Germinal center (tissue), 1 donor: ENCODE measurements around the gene TWF2.

Source experiments
- DNase-seq: peaks from one replicate; pipeline ENCODE4 v3.0.0; 2012; ENCODE audit warnings: mixed read lengths, low spot score

The TWF2 gene

DNA sequence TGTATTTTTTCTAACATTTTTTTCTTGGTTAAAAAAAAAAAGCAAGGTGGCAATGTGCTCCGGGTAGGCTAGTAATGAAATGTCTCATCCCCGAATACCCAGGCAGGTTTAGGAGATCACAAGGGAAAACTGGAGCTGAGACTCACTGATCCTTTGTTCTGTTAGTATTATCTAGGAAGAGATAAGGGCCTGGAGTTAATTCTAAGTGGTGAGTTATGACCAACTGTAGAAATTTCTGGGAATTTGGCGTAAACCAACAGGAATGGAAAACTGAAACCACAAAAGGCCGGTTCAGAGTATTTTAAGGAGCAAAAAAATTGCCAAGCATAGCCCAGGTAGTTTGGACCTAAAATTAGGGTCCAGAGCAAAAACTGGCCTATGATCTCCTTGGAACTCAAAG is 19.0 kb upstream of the TWF2 start:
- DNase-seq = no peak

DNA sequence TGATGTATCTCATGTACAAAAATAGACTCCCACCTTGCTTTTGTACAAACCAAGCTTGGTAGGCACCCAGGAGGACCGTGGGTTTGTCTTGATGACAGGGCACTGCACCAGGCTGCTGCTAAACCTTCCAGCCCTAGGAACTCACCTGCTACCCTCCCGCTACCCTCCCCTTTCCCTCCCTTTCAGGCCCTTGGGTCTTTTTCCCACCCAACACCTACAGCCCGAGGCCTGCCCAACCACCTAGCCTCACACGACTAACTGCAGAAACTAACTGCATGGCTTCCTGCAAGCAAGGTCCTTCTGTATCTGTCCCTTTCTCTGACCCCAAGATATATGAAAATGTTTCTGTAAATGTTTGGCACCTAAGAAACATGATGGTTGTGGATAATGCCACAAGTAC is 17.7 kb upstream of the TWF2 start:
- no peak for DNase-seq

DNA sequence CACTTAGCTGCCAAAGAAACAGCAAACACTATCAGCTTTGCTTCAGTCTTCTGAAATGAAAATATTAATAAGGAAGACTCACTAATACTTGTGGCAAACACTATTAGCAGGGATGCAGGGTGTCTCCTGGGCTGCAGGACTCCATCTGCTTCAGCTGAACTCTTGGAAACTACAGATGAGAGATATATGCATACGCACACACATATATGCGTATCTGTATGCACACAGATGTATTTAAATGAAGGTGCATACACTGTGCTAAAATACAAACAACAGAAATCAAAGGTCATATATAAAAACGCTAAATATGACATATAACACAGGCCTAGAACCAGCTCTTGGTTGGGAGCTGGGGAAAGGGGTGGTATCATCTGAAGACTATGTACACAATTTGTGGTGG is 17.2 kb upstream of the TWF2 start:
- DNase-seq = no peak

DNA sequence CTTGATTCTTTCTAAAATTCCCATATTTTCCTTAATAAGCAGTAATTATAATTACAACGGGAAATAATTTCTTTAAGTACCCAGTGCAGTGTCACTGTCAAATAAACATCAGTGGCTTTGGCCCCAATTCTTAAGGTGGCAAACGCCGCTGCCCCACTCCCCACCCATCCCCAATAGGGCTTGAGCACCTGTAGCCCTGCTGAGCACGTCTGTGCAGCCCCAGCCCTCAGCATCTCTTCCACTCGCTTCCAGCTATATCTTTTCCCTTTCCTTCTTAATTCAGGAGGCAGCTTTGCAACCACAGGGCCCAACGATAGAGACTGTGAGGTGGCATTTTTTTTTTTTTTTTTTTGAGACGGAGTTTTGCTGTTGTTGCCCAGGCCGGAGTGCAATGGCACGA is 15.7 kb upstream of the TWF2 start:
- no peak for DNase-seq

DNA sequence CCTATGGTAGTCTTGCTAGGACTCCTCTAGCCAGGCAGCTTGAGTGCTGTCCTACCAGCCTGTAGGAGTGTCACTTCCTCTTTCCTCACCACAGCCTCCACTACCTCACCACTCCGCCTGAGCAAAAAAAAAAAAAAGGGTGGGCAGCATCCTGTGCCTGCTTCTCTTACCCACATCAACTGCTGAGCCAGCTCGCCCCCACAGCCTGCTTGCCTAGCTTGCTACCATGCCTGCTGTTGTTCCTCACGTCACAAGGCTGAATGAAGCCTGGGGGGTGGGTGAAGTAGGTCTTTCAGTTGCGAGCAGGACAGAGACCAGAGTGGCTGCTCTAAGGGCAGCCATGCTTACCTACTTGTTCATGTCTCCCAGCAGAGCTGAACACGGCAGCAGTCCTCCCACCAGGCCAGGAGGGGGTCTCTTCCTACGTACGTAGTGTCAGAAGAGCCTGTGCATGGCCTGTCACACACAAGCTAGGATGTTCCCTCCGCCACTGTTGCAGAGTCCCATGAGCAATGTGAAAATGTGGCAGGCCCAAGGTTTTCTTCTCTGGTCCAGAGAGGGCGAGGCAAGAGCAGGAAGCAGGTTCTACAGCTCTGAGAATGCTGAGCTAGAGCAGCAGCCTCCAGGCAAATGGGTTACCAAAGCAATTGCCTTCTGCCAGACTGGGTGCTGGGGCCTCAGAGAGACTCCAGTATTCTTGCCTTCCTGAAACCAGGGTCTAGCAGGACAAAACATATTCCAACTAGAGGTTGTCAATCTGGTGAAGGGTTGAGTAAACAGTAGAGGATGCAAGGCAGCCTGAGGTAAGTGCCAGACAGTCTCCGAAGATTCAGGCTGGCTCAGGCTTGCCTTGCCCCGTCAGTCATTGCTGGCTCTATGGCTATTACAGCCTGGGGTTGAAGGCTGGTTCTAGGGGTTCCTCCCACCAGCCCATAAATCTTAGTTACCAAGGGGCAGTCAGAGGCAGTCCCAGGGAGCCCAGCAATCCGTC is 14.7 kb upstream of the TWF2 start:
- DNase-seq = peak; percentile 91

DNA sequence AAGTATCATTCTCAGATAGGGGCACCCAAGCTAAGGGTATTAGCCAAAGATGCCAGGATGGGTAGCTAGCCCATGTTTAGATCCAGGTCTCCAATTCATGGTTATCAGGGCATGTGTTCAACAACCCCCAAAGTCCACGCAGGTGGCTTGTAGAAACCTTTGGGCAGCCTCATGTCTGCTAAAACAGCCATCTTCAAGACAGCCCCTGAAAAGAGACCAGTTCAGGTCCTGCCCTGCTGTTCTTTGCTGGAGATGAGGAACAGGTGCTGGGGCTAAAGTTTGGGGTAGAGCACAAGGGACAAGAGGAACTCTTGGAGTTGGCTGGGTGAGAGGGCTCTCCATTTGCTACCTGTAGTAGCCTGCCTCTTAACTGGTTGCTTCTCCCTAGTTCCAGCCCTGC is 11.2 kb upstream of the TWF2 start:
- DNase-seq = no peak

GRCh38 chr3:52249683-52250082 is 10.7 kb upstream of the TWF2 start:
- no peak for DNase-seq

DNA sequence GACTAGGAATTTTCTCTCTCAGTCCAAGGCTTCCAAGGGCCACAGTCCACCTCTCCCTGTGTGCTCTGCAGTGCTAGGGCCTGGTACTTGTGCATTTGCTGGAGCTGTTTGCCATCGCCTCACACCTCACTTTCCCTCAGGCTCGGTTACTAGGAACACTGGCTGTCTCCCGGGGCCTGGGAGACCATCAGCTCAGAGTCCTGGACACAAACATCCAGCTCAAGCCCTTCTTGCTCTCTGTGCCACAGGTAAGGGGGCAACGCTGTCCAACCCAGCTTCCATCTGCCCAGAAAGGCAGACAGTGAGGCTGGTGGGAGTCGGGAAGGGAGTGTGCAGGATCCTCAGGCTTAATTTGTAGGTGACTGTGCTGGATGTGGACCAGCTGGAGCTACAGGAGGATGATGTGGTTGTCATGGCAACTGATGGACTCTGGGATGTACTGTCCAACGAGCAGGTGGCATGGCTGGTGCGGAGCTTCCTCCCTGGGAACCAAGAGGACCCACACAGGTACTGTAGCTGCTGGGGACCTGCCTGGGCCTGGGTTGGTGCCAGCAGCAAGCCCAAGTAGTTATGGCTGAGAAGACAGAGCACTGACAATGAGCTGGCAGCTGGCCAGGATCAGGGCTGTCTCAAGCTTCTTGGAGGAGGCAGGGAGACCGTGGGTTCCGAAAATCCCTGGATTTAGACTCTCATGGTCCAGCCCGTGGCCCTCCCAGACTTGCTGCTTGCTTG is 10.0 kb upstream of the TWF2 start:
- no peak for DNase-seq

DNA sequence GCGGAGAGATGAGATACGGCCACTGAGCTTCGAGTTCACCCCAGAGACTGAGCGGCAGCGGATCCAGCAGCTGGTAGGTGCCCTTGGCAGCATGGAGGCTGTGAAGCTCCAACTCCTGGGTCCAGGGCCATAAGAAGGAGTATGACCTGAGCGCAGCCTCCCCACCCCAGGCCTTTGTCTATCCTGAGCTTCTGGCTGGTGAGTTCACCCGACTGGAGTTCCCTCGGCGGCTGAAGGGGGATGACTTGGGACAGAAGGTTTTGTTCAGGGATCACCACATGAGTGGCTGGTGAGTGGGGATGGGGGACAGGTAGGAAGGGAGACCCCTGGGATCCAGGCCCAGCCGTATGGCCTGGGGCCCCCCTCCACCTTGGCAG is 9.2 kb upstream of the TWF2 start:
- DNase-seq = no peak

GRCh38 chr3:52247409-52248164 is 8.6 kb upstream of the TWF2 start:
- no peak for DNase-seq

DNA sequence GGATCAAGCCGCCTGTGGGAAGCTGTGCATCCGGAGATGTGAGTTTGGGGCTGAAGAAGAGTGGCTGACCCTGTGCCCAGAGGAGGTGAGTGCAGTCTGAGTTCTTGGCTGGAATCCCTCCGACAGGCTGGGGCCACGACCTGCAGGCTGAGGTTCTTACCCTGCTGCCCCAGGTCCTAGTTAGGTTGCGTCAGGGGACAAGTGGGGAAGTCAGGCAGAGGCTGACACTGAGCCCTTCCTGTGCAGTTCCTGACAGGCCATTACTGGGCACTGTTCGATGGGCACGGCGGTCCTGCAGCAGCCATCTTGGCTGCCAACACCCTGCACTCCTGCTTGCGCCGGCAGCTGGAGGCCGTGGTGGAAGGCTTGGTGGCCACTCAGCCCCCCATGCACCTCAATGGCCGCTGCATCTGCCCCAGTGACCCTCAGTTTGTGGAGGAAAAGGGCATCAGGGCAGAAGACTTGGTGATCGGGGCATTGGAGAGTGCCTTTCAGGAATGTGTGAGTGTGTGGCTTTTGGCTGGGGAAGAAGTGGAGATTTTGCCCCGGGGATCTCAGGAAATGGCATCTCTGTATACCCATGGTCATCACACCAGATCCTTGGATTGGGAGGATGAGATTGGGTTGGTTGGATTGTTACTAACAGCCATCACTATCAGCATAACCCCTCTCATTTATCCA is 7.9 kb upstream of the TWF2 start:
- DNase-seq = no peak

DNA sequence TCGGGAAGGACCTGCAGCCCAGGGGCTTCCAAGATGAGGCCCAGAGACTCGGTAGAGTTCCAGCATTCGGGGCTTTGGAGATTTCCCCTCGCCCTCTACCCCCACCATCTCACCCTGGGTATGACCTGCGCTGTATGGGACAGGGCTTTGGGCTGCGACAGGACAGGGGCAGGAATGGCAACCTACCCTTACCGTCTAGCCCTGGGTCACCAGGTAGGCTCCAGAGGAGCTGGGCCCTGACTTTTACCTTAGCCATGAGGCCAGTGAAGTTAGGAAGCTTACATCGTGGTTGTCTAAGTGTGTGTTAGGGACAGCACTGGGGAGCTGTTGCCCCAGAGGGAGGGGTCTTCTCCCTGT is 7.3 kb upstream of the TWF2 start:
- no peak for DNase-seq

DNA sequence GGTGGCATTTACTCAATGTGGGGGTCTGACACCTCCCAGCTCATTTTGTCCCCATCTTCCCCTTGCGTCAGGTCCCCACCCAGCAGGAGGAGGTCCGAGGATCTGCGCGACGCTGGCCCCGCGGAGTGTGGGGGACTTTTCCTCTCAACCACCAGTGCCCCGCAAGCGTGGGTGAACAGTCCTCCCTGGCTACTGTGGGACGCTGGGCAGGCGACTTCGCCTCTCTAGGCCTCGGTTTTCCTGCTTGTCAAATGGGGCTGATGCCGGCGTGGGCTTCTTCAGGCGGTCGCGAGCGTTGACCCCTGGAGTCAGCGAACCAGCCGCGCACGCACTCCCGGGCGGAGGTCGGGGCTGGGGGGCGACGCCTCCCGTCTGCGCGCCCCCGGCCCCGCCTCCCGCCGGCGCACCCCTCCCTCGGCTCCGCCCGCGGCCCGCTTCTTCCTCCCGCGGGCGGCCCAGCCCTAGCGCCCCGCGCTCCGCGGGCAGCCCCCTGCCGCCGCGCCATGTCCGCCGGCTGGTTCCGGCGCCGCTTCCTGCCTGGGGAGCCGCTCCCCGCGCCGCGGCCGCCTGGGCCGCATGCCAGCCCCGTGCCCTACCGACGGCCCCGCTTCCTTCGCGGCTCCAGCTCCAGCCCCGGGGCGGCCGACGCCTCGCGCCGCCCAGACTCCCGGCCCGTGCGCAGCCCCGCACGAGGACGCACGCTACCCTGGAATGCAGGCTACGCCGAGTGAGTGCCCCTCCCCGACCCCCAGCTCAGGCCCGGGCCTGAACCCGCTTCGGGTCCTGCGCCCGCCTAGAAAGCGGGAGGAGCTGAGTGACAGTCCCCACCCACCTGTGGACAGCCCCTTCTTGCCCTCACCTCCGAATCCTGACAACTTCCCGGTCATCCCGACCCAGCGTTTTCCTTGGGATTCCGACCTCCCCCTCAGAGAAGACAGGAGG is 6.6 kb upstream of the TWF2 start, which contains the start of gene PPM1M:
TSS of gene PPM1M (plus strand) at position 438 of the 942 bp plus-strand sequence. CDS start at position 504, 66 bp downstream.
- peak; percentile 76 for DNase-seq

DNA sequence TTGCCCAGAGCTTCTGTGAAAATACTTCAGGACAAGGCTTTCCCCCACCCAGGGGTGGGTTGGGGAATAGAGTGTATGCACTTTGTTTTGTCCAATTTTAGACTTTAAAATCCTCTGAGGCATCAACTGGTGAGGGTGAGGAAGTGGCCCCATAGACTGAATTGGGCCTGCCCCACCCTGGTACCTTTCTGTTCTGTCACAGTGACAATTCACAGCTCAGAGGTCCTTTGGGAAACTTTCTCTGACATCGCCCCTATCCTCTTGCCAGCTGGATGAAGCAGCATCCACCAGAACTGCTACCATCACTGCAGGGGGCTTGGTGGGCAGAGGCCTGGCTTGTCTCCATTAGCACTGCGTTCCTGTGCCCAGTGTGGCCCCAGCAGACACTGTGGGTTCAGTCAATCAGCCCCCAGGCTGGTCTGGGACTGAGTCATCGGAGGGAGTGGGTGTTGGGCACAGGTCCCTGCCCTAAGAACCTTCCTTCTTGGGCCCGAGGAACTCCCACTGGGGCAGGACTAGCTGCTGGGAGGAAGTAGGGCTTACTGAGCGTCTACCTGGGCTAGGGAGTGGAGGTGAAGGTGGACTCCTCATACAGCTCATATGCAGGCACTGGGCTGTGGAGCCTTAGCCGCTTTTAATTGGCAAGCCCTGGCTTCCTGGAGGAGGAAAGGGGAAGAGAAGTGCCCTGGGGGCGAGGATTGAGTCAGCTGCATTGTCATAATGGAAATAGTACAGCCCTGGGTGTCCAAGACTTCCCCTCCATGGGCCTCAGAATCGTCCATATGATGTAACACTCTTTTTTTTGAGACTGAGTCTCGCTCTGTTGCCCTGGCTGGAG is 5.1 kb upstream of the TWF2 start:
- peak; percentile 63 for DNase-seq

- no peak for DNase-seq
Measured at GRCh38 chr3:52242039-52242438, 3.1 kb upstream of the TWF2 start.

DNA sequence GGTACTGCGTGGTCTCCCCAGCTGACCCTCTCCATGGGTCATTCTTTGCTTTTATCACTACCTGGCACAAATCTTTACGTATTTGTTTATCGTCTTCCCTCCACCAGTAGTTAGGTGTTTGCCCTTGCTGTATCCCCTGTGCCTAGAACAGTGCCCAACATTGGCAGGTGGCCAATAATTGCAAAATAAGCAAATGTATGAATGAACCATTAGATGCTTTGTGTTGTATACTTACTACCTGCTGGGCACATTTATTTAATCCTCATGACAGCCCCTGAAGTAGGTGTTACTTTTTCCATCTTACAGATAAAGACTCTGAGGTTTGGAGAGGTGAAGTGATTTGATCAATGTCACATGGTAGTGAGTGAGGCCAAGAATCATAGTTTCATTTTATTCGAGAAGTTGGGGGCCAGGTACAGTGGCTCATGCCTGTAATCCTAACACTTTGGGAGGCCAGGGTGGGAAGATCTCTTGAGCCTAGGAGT is 2.0 kb upstream of the TWF2 start:
- no peak for DNase-seq

GRCh38 chr3:52240059-52240885 is 1.3 kb upstream of the TWF2 start:
- DNase-seq = no peak

DNA sequence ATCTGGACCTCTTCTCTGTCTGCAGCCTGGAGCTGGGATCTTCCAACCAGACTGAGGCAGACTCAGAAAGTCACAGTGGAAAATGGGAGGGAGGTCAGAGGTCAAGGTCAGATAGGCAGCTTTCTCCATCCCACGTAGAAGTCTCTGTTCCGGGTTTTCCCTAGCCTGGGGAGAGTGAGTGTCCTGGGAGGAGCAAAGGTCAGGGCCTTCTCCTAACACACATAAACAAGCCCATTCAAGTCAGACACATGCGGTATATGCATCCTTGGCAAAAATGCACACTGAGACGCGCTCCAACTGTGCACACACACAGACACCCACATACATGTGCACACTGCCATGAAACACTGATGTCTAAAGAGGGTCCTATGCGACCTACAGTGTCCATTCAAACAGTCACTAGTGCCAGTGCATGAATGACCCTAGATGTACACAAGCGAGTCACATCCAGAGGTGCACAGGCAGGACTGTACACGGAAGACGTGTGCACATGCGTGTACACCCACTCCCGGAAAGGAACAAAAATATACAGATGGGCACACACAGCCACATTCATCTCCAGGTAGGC is 681 bp downstream of the TWF2 start:
- no peak for DNase-seq
